ENCODE data around the gene WSCD1. TPM values are rescaled to one million over a fixed set of nuclear protein-coding genes. Genes with fewer than 3 reads are reported as not detected.

Gene WSCD1
- polyA plus RNA-seq, 1 donor from 2014 or later, result 9.5 TPM

DNA sequence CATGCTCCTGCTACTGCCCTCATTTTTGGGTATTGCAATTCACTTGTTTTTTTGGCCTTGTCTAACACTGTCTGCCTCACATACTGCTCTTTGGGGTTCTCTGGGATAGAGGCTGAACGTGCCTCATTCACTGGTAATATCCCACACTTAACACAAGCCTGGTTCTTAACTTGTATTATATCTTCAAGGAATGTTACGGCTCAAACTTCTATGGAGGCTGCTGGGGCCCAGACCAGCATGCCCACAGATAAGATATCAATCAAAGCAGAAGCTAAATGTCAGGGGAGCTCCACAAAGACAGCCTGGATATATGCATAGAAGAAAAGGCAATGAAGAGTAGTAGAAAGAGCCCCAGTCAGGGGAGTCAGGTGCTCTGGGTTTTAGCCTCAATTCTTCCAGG, 103.5 kb downstream of the WSCD1 start:
- Histone ChIP-seq H3K27ac (ENCODE audit: low read length) (no peak overlapping the region), H3K4me2 (ENCODE audit: low read length) (no peak overlapping the region), H3K9me3 (ENCODE audit: low read length) (no peaks in the 10 kb centered on the region), H3K9ac (ENCODE audit: low read length) (no peak overlapping the region), H3K27me3 (ENCODE audit: insufficient read depth, low read depth, low read length) (no peaks in the 10 kb centered on the region), H3F3A (ENCODE audit: insufficient read depth, low read length, poor library complexity, severe bottlenecking) (no peaks in the 10 kb centered on the region), H3K9me2 (ENCODE audit: insufficient read depth, low read length) (no peaks in the 10 kb centered on the region), H4K20me1 (ENCODE audit: insufficient read depth) (no peaks in the 10 kb centered on the region), H3K4me3 (ENCODE audit: low read length) (no peak overlapping the region), H3K79me2 (replicated peaks; ENCODE audit: insufficient read depth, low read length) (no peaks in the 10 kb centered on the region), H2AFZ (ENCODE audit: low read depth, low read length) (no peak overlapping the region), H3K36me3 (ENCODE audit: insufficient read depth, low read length) (no peaks in the 10 kb centered on the region)
- TF ChIP-seq, protein P1, sequence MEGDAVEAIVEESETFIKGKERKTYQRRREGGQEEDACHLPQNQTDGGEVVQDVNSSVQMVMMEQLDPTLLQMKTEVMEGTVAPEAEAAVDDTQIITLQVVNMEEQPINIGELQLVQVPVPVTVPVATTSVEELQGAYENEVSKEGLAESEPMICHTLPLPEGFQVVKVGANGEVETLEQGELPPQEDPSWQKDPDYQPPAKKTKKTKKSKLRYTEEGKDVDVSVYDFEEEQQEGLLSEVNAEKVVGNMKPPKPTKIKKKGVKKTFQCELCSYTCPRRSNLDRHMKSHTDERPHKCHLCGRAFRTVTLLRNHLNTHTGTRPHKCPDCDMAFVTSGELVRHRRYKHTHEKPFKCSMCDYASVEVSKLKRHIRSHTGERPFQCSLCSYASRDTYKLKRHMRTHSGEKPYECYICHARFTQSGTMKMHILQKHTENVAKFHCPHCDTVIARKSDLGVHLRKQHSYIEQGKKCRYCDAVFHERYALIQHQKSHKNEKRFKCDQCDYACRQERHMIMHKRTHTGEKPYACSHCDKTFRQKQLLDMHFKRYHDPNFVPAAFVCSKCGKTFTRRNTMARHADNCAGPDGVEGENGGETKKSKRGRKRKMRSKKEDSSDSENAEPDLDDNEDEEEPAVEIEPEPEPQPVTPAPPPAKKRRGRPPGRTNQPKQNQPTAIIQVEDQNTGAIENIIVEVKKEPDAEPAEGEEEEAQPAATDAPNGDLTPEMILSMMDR (IDR thresholded peaks at IDR 0.05; ENCODE audit: poor library complexity, severe bottlenecking), result no peak
- no peak for TF ChIP-seq POLR2AphosphoS5 (IDR thresholded peaks at IDR 0.05)
- TF ChIP-seq TAF1 (IDR thresholded peaks at IDR 0.05; ENCODE audit: low read depth), result no peak
- no peak for TF ChIP-seq SMC3 (conservative IDR thresholded peaks at IDR 0.05; ENCODE audit: poor library complexity)
- TF ChIP-seq EZH2 (IDR thresholded peaks at IDR 0.05; ENCODE audit: borderline replicate concordance, insufficient read depth, low read length, poor library complexity, severe bottlenecking), result no peak
- no peak for TF ChIP-seq EP300 (conservative IDR thresholded peaks at IDR 0.05; ENCODE audit: poor library complexity, severe bottlenecking)
- TF ChIP-seq RAD21 (conservative IDR thresholded peaks at IDR 0.05), result no peak
- TF ChIP-seq MXI1 (conservative IDR thresholded peaks at IDR 0.05; ENCODE audit: poor library complexity, severe bottlenecking), result no peak
- no peak for TF ChIP-seq REST (IDR thresholded peaks at IDR 0.05; ENCODE audit: borderline replicate concordance)

Data from neural cell (in vitro differentiated cells).